SK-N-SH (cell line): ENCODE data around the gene CAV3. TPM values are rescaled to one million over a fixed set of nuclear protein-coding genes. Genes with fewer than 3 reads are reported as not detected.

ENCODE experiments used
- CTCF ChIA-PET: fragments of 300-600, 350-600 bp; formaldehyde crosslinking; extraction: SDS; loops from one replicate; lab custom pipeline; 2021; lab: Yijun Ruan, JAX
- POLR2A ChIA-PET: fragments of 350-600 bp; sonication (Branson Sonifier 250); formaldehyde crosslinking; extraction: SDS; loops from one replicate; lab custom pipeline; 2020; ENCODE audit warnings: antibody characterized with exemption, inconsistent platforms; lab: Yijun Ruan, JAX
- DNase-seq: peaks from one replicate; pipeline ENCODE4 v3.0.0; 2012
- H2AFZ ChIP-seq: fragments of 200-600 bp; sonication (generic); 2 replicates; pipeline ENCODE4 v1.8.1; 2016; ENCODE audit warnings: antibody characterized with exemption, mild to moderate bottlenecking, low read depth
- H3F3A ChIP-seq: fragments of 200-600 bp; sonication (generic); replicated peaks from 2 replicates; pipeline ENCODE3; 2016; ENCODE audit warnings: antibody characterized with exemption, mild to moderate bottlenecking; ENCODE audit not compliant: insufficient read depth
- H3K27ac ChIP-seq, 2 experiments: fragments of 200-500 bp in 1 of 2; fragments of 200-600 bp in 1 of 2; sonication (Bioruptor generic) in 1 of 2; sonication (generic), shearing (Covaris generic) in 1 of 2; 2 replicates each; pipeline versions ENCODE4 v1.5.1 to v1.6.1; 2014 to 2016; ENCODE audit warnings: low read depth in 2 of 2, inconsistent platforms in 1 of 2, low read length in 1 of 2, mild to moderate bottlenecking in 1 of 2, mixed read lengths in 1 of 2
- H3K27me3 ChIP-seq: fragments of 200-600 bp; sonication (generic), shearing (Covaris generic); 2 replicates; pipeline ENCODE4 v1.6.1; 2016; ENCODE audit warnings: mixed run types; ENCODE audit not compliant: insufficient read depth
- H3K36me3 ChIP-seq, 2 experiments: fragments of 200-500 bp in 1 of 2; fragments of 200-600 bp in 1 of 2; sonication (Bioruptor generic) in 1 of 2; sonication (generic) in 1 of 2; replicated peaks in 1 of 2; 2 replicates each; pipeline versions ENCODE3 to v1.5.1; 2014 to 2016; ENCODE audit warnings: low read length in 1 of 2, mild to moderate bottlenecking in 1 of 2; ENCODE audit not compliant: insufficient read depth in 2 of 2, control insufficient read depth in 1 of 2
- H3K4me1 ChIP-seq, 2 experiments: fragments of 200-500 bp in 1 of 2; fragments of 200-600 bp in 1 of 2; sonication (Bioruptor generic) in 1 of 2; sonication (generic), shearing (Covaris generic) in 1 of 2; 2 replicates each; pipeline versions ENCODE4 v1.5.1 to v1.6.1; 2014 to 2016; ENCODE audit warnings: low read depth in 1 of 2, low read length in 1 of 2, mixed run types in 1 of 2; ENCODE audit not compliant: insufficient read depth in 2 of 2, control insufficient read depth in 1 of 2
- H3K4me2 ChIP-seq: fragments of 200-600 bp; sonication (generic), shearing (Covaris generic); 2 replicates; pipeline ENCODE4 v1.6.1; 2017; ENCODE audit warnings: mixed run types
- H3K4me3 ChIP-seq, 2 experiments: fragments of 200-500 bp in 1 of 2; fragments of 200-600 bp in 1 of 2; sonication (Bioruptor generic) in 1 of 2; sonication (generic), shearing (Covaris generic) in 1 of 2; 2 replicates each; pipeline versions ENCODE4 v1.5.1 to v1.8.1; 2014 to 2016; ENCODE audit warnings: low read depth in 2 of 2, inconsistent platforms in 1 of 2, low read length in 1 of 2, mild to moderate bottlenecking in 1 of 2, mixed read lengths in 1 of 2, moderate library complexity in 1 of 2
- H3K79me2 ChIP-seq: fragments of 200-600 bp; sonication (generic); 2 replicates; pipeline ENCODE4 v1.8.1; 2017; ENCODE audit warnings: mild to moderate bottlenecking; ENCODE audit not compliant: insufficient read depth
- H3K9ac ChIP-seq: fragments of 200-600 bp; sonication (generic); 2 replicates; pipeline ENCODE4 v1.6.1; 2017; ENCODE audit warnings: mixed run types
- H3K9me2 ChIP-seq: fragments of 200-600 bp; sonication (generic); 2 replicates; pipeline ENCODE4 v1.6.1; 2017; ENCODE audit warnings: mixed run types
- H3K9me3 ChIP-seq: fragments of 200-600 bp; sonication (generic); 2 replicates; pipeline ENCODE4 v1.6.1; 2017; ENCODE audit warnings: mixed run types, mild to moderate bottlenecking, moderate library complexity
- H4K20me1 ChIP-seq: fragments of 200-600 bp; sonication (generic); 2 replicates; pipeline ENCODE4 v1.6.1; 2017; ENCODE audit warnings: mild to moderate bottlenecking, mixed run types; ENCODE audit not compliant: insufficient read depth
- CHD2 ChIP-seq: fragments of 150-350 bp; IDR thresholded peaks from 2 replicates; pipeline ENCODE4 v1.6.1; 2018; ENCODE audit warnings: low read length; ENCODE audit not compliant: partially characterized antibody
- ELF1 ChIP-seq: IDR thresholded peaks from 2 replicates; pipeline ENCODE4 v1.4.0; 2012
- EZH2phosphoT487 ChIP-seq: fragments of 200-600 bp; sonication (generic); IDR thresholded peaks from 2 replicates; pipeline ENCODE4 v1.6.1; 2017; ENCODE audit warnings: low read depth, mixed run types, mild to moderate bottlenecking, antibody characterized with exemption, moderate library complexity, borderline replicate concordance
- FOXJ3 ChIP-seq: sonication (generic); formaldehyde crosslinking; IDR thresholded peaks from 2 replicates; pipeline ENCODE4 v1.5.1; 2020; ENCODE audit warnings: mild to moderate bottlenecking, missing genetic modification reagents
- GABPA ChIP-seq: IDR thresholded peaks from 2 replicates; pipeline ENCODE4 v1.4.0; 2012; ENCODE audit warnings: low read depth, mild to moderate bottlenecking
- GATA2 ChIP-seq: sonication (generic); formaldehyde crosslinking; IDR thresholded peaks from 2 replicates; pipeline ENCODE4 v1.5.0; 2020; ENCODE audit warnings: mild to moderate bottlenecking, missing genetic modification reagents
- MAX ChIP-seq: IDR thresholded peaks from 2 replicates; pipeline ENCODE4 v1.4.0; 2012; ENCODE audit warnings: low read depth
- MXI1 ChIP-seq: IDR thresholded peaks from 2 replicates; pipeline ENCODE4 v1.6.1; 2012; ENCODE audit warnings: mild to moderate bottlenecking, low read depth, low read length, improper control_type of control experiment
- NRF1 ChIP-seq: IDR thresholded peaks from 2 replicates; pipeline ENCODE4 v1.6.1; 2012; ENCODE audit warnings: low read depth, mild to moderate bottlenecking, low read length
- POLR2AphosphoS5 ChIP-seq: IDR thresholded peaks from 2 replicates; pipeline ENCODE4 v1.6.1; 2012; ENCODE audit warnings: low read depth, low read length
- RAD21 ChIP-seq: IDR thresholded peaks from 2 replicates; pipeline ENCODE4 v1.6.1; 2012; ENCODE audit warnings: mild to moderate bottlenecking, low read length
- RCOR1 ChIP-seq: fragments of 150-350 bp; IDR thresholded peaks from 2 replicates; pipeline ENCODE4 v1.6.1; 2017; ENCODE audit warnings: antibody characterized with exemption, low read length
- REST ChIP-seq: IDR thresholded peaks from 2 replicates; pipeline ENCODE4 v1.6.1; 2012; ENCODE audit warnings: mild to moderate bottlenecking, low read depth, low read length, moderate library complexity
- RFX5 ChIP-seq: IDR thresholded peaks from 2 replicates; pipeline ENCODE4 v1.6.1; 2012; ENCODE audit warnings: mild to moderate bottlenecking, improper control_type of control experiment, low read length
- SIN3A ChIP-seq: IDR thresholded peaks from 2 replicates; pipeline ENCODE4 v1.6.1; 2012; ENCODE audit warnings: low read depth, mild to moderate bottlenecking, low read length, moderate library complexity, borderline replicate concordance
- SMC3 ChIP-seq: IDR thresholded peaks from 2 replicates; pipeline ENCODE4 v1.6.1; 2012; ENCODE audit warnings: low read depth, low read length, improper control_type of control experiment
- TCF12 ChIP-seq: IDR thresholded peaks from 2 replicates; pipeline ENCODE4 v1.4.0; 2012
- YY1 ChIP-seq: IDR thresholded peaks from 2 replicates; pipeline ENCODE4 v1.4.0; 2012; ENCODE audit warnings: low read depth, mild to moderate bottlenecking
- WGBS: methylation state at CpG from one replicate; pipeline ENCODE4 v1.1.6; 2017; ENCODE audit warnings: low lambda C conversion rate; 5-methylcytosine and 5-hydroxymethylcytosine counted together
- polyA plus RNA-seq, 3 experiments: library from polyadenylated mRNA; depleted of rRNA; stranded (reverse); fragments of >200 nt; gene quantifications; 2 replicates each; pipeline ENCODE4 v1.2.3, GENCODE V29; 2012
- TF ChIP-seq, protein P1 (sequence below): IDR thresholded peaks from 2 replicates; pipeline ENCODE4 v1.4.0; 2012; ENCODE audit warnings: low read depth, borderline replicate concordance
- TF ChIP-seq, protein P2 (sequence below): fragments of 200-600 bp; sonication (generic); IDR thresholded peaks from 2 replicates; pipeline ENCODE4 v1.6.1; 2017; ENCODE audit warnings: antibody characterized with exemption, mild to moderate bottlenecking, moderate library complexity

Gene CAV3
- polyA plus RNA-seq, 1 of the 3 experiments (the other 2 are of a cell fraction), result not detected

- no peaks in the 10 kb centered on the region for H3F3A ChIP-seq
- POLR2A ChIA-PET, result interaction anchor here (0.6 to 0.7 kb wide), 3 partner anchors 107 to 272 kb away, joined by 3 read pairs; no protein-coding TSS in a partner anchor
- peak within 1 kb of the TSS; percentile 80 for H3K4me2 ChIP-seq
- no peaks in the 10 kb centered on the region for H3K9me3 ChIP-seq
- H3K4me3 ChIP-seq, result peak within 1 kb of the TSS; percentile 49 to 61
- peak; percentile 56 for TF ChIP-seq MXI1
- TF ChIP-seq REST, result peak; percentile 37; the same call in 1 of the 2 replicates
- peak; percentile 91 for TF ChIP-seq RAD21
- TF ChIP-seq, protein P1, sequence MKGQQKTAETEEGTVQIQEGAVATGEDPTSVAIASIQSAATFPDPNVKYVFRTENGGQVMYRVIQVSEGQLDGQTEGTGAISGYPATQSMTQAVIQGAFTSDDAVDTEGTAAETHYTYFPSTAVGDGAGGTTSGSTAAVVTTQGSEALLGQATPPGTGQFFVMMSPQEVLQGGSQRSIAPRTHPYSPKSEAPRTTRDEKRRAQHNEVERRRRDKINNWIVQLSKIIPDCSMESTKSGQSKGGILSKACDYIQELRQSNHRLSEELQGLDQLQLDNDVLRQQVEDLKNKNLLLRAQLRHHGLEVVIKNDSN, result no peak
- no peak for TF ChIP-seq YY1
- no peak for TF ChIP-seq POLR2AphosphoS5
- no peak for TF ChIP-seq GATA2
- no peak for TF ChIP-seq FOXJ3 (CRISPR knock-in tag)
- TF ChIP-seq MAX, result 0 out of 2 replicates have a peak, but pooled peaks have one; percentile 17
- TF ChIP-seq, protein P2, sequence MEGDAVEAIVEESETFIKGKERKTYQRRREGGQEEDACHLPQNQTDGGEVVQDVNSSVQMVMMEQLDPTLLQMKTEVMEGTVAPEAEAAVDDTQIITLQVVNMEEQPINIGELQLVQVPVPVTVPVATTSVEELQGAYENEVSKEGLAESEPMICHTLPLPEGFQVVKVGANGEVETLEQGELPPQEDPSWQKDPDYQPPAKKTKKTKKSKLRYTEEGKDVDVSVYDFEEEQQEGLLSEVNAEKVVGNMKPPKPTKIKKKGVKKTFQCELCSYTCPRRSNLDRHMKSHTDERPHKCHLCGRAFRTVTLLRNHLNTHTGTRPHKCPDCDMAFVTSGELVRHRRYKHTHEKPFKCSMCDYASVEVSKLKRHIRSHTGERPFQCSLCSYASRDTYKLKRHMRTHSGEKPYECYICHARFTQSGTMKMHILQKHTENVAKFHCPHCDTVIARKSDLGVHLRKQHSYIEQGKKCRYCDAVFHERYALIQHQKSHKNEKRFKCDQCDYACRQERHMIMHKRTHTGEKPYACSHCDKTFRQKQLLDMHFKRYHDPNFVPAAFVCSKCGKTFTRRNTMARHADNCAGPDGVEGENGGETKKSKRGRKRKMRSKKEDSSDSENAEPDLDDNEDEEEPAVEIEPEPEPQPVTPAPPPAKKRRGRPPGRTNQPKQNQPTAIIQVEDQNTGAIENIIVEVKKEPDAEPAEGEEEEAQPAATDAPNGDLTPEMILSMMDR, result peak; percentile 96
- TF ChIP-seq GABPA, result no peak
- peak; percentile 63 for TF ChIP-seq NRF1
- TF ChIP-seq EZH2phosphoT487, result no peak
- TF ChIP-seq SIN3A, result no peak
- 0 out of 2 replicates have a peak, but pooled peaks have one; percentile 43 for TF ChIP-seq RCOR1
- no peak for TF ChIP-seq TCF12
- TF ChIP-seq RFX5, result peak; percentile 46; the same call in 1 of the 2 replicates
- TF ChIP-seq ELF1, result no peak
- TF ChIP-seq CHD2, result peak; percentile 23
- peak; percentile 85 for TF ChIP-seq SMC3
- H3K4me1 ChIP-seq, result peaks cover 0 to 16% of the 10 kb centered on the region in 2 experiments; a peak in 3 of 4 replicates
- no peaks in the 10 kb centered on the region for H3K36me3 ChIP-seq
- no peaks in the 10 kb centered on the region for H4K20me1 ChIP-seq
- no peaks in the 10 kb centered on the region for H3K9me2 ChIP-seq
- WGBS, result 22% methylated on average over 8 of the region's 53 CpGs
- peak within 1 kb of the TSS; percentile 77 for H2AFZ ChIP-seq
- no peaks in the 10 kb centered on the region for H3K27me3 ChIP-seq
- peak; percentile 96 for DNase-seq
- 0 out of 4 replicates have a peak within 1 kb of the TSS, but pooled peaks of 1 of the 2 experiments have one; percentile 2 for H3K27ac ChIP-seq
- CTCF ChIA-PET, result interaction anchor here (0.6 to 3.4 kb wide), 94 partner anchors 9 to 536 kb away, joined by 3 to 53 read pairs (median 4); partner anchors contain the start of genes LMCD1 and RAD18
- H3K9ac ChIP-seq, result peak within 1 kb of the TSS; percentile 56
- H3K79me2 ChIP-seq, result peaks cover 7% of the 10 kb centered on the region; the same call in 1 of the 2 replicates
These were observed 35.7 kb downstream of the CAV3 start, which contains the start of gene OXTR for GRCh38 chr3:8769088-8769822. Gene OXTR (minus strand): TSS chr3:8769613. CDS start chr3:8768187, 1,426 bp downstream.
